ENCODE measurements around the gene ZNF692.

The ZNF692 gene

GRCh38 chr1:248857749-248858095 lies 1.2 kb downstream of the ZNF692 start:
- 16 to 22% methylated on average over 4 of the region's 4 CpGs for WGBS, 2 experiments
- Histone ChIP-seq H3K9me3 (ENCODE audit: control insufficient read depth, low read length) (no peaks in the 10 kb centered on the region), H3K4me3 (ENCODE audit: insufficient read depth, low read depth, low read length) (peak overlapping the region; percentile 48), H3K36me3 (ENCODE audit: control insufficient read depth, insufficient read depth, low read length) (no peaks in the 10 kb centered on the region), H3K27ac (ENCODE audit: insufficient read depth, low read depth, low read length, poor library complexity, severe bottlenecking) (no peak overlapping the region), H3K4me1 (ENCODE audit: control insufficient read depth, insufficient read depth, low read length) (peaks cover 8% of the 10 kb centered on the region), H3K27me3 (ENCODE audit: control insufficient read depth, insufficient read depth, low read length, poor library complexity, severe bottlenecking) (peaks cover 30% of the 10 kb centered on the region)

GRCh38 chr1:248857201-248857600 lies 1.7 kb downstream of the ZNF692 start:
- Histone ChIP-seq H3K36me3 (ENCODE audit: control insufficient read depth, insufficient read depth, low read length) (no peaks in the 10 kb centered on the region), H3K27ac (ENCODE audit: insufficient read depth, low read depth, low read length, poor library complexity, severe bottlenecking) (no peak overlapping the region), H3K27me3 (ENCODE audit: control insufficient read depth, insufficient read depth, low read length, poor library complexity, severe bottlenecking) (peaks cover 25% of the 10 kb centered on the region), H3K4me1 (ENCODE audit: control insufficient read depth, insufficient read depth, low read length) (peaks cover 8% of the 10 kb centered on the region), H3K4me3 (ENCODE audit: insufficient read depth, low read depth, low read length) (peak overlapping the region; percentile 48), H3K9me3 (ENCODE audit: control insufficient read depth, low read length) (no peaks in the 10 kb centered on the region)
- 90 to 93% methylated on average over 7 of the region's 7 CpGs for WGBS, 2 experiments

GRCh38 chr1:248856176-248856575 lies 2.7 kb downstream of the ZNF692 start:
- no peaks in the 10 kb centered on the region for H3K36me3 ChIP-seq (ENCODE audit: control insufficient read depth, insufficient read depth, low read length)
- H3K4me3 ChIP-seq (ENCODE audit: insufficient read depth, low read depth, low read length), result no peak overlapping the region
- H3K27ac ChIP-seq (ENCODE audit: insufficient read depth, low read depth, low read length, poor library complexity, severe bottlenecking), result no peak overlapping the region
- peaks cover 8% of the 10 kb centered on the region for H3K4me1 ChIP-seq (ENCODE audit: control insufficient read depth, insufficient read depth, low read length)
- peaks cover 15% of the 10 kb centered on the region for H3K27me3 ChIP-seq (ENCODE audit: control insufficient read depth, insufficient read depth, low read length, poor library complexity, severe bottlenecking)
- WGBS, 2 experiments, result 93 to 96% methylated on average over 1 of the region's 1 CpG
- no peaks in the 10 kb centered on the region for H3K9me3 ChIP-seq (ENCODE audit: control insufficient read depth, low read length)

GRCh38 chr1:248855580-248855979 lies 3.3 kb downstream of the ZNF692 start:
- H3K27me3 ChIP-seq (ENCODE audit: control insufficient read depth, insufficient read depth, low read length, poor library complexity, severe bottlenecking), result peaks cover 9% of the 10 kb centered on the region
- no peak overlapping the region for H3K4me3 ChIP-seq (ENCODE audit: insufficient read depth, low read depth, low read length)
- peaks cover 8% of the 10 kb centered on the region for H3K4me1 ChIP-seq (ENCODE audit: control insufficient read depth, insufficient read depth, low read length)
- H3K36me3 ChIP-seq (ENCODE audit: control insufficient read depth, insufficient read depth, low read length), result no peaks in the 10 kb centered on the region
- no peaks in the 10 kb centered on the region for H3K9me3 ChIP-seq (ENCODE audit: control insufficient read depth, low read length)
- WGBS, 2 experiments, result 92 to 95% methylated on average over 6 of the region's 6 CpGs
- no peak overlapping the region for H3K27ac ChIP-seq (ENCODE audit: insufficient read depth, low read depth, low read length, poor library complexity, severe bottlenecking)

- Histone ChIP-seq H3K9me3 (ENCODE audit: control insufficient read depth, low read length) (no peaks in the 10 kb centered on the region), H3K4me3 (ENCODE audit: insufficient read depth, low read depth, low read length) (no peak overlapping the region), H3K4me1 (ENCODE audit: control insufficient read depth, insufficient read depth, low read length) (peaks cover 8% of the 10 kb centered on the region), H3K27ac (ENCODE audit: insufficient read depth, low read depth, low read length, poor library complexity, severe bottlenecking) (no peak overlapping the region), H3K36me3 (ENCODE audit: control insufficient read depth, insufficient read depth, low read length) (peaks cover 5% of the 10 kb centered on the region), H3K27me3 (ENCODE audit: control insufficient read depth, insufficient read depth, low read length, poor library complexity, severe bottlenecking) (no peaks in the 10 kb centered on the region)
- WGBS, 2 experiments, result 94% methylated on average over 8 of the region's 8 CpGs
Observed at GRCh38 chr1:248853663-248854375, 5.1 kb downstream of the ZNF692 start.

- H3K4me1 ChIP-seq (ENCODE audit: control insufficient read depth, insufficient read depth, low read length), result peaks cover 7% of the 10 kb centered on the region
- H3K27me3 ChIP-seq (ENCODE audit: control insufficient read depth, insufficient read depth, low read length, poor library complexity, severe bottlenecking), result no peaks in the 10 kb centered on the region
- H3K9me3 ChIP-seq (ENCODE audit: control insufficient read depth, low read length), result no peaks in the 10 kb centered on the region
- H3K27ac ChIP-seq (ENCODE audit: insufficient read depth, low read depth, low read length, poor library complexity, severe bottlenecking), result no peak overlapping the region
- H3K4me3 ChIP-seq (ENCODE audit: insufficient read depth, low read depth, low read length), result no peak overlapping the region
- peaks cover 16% of the 10 kb centered on the region for H3K36me3 ChIP-seq (ENCODE audit: control insufficient read depth, insufficient read depth, low read length)
- 92 to 97% methylated on average over 7 of the region's 7 CpGs for WGBS, 2 experiments
Observed at GRCh38 chr1:248852481-248853405, 6.1 kb downstream of the ZNF692 start.

GRCh38 chr1:248851390-248851789 lies 7.5 kb downstream of the ZNF692 start:
- Histone ChIP-seq H3K36me3 (ENCODE audit: control insufficient read depth, insufficient read depth, low read length) (peaks cover 18% of the 10 kb centered on the region), H3K9me3 (ENCODE audit: control insufficient read depth, low read length) (no peaks in the 10 kb centered on the region), H3K4me1 (ENCODE audit: control insufficient read depth, insufficient read depth, low read length) (no peaks in the 10 kb centered on the region), H3K27me3 (ENCODE audit: control insufficient read depth, insufficient read depth, low read length, poor library complexity, severe bottlenecking) (no peaks in the 10 kb centered on the region), H3K27ac (ENCODE audit: insufficient read depth, low read depth, low read length, poor library complexity, severe bottlenecking) (no peak overlapping the region), H3K4me3 (ENCODE audit: insufficient read depth, low read depth, low read length) (no peak overlapping the region)
- WGBS, 2 experiments, result 92 to 97% methylated on average over 2 of the region's 2 CpGs

GRCh38 chr1:248850536-248851251 lies 8.2 kb downstream of the ZNF692 start:
- Histone ChIP-seq H3K36me3 (ENCODE audit: control insufficient read depth, insufficient read depth, low read length) (peaks cover 25% of the 10 kb centered on the region), H3K27me3 (ENCODE audit: control insufficient read depth, insufficient read depth, low read length, poor library complexity, severe bottlenecking) (no peaks in the 10 kb centered on the region), H3K4me1 (ENCODE audit: control insufficient read depth, insufficient read depth, low read length) (no peaks in the 10 kb centered on the region), H3K27ac (ENCODE audit: insufficient read depth, low read depth, low read length, poor library complexity, severe bottlenecking) (no peak overlapping the region), H3K9me3 (ENCODE audit: control insufficient read depth, low read length) (no peaks in the 10 kb centered on the region), H3K4me3 (ENCODE audit: insufficient read depth, low read depth, low read length) (no peak overlapping the region)
- WGBS, 2 experiments, result 96 to 97% methylated on average over 10 of the region's 10 CpGs

- Histone ChIP-seq H3K27me3 (ENCODE audit: control insufficient read depth, insufficient read depth, low read length, poor library complexity, severe bottlenecking) (no peaks in the 10 kb centered on the region), H3K9me3 (ENCODE audit: control insufficient read depth, low read length) (no peaks in the 10 kb centered on the region), H3K27ac (ENCODE audit: insufficient read depth, low read depth, low read length, poor library complexity, severe bottlenecking) (no peak overlapping the region), H3K36me3 (ENCODE audit: control insufficient read depth, insufficient read depth, low read length) (peaks cover 27% of the 10 kb centered on the region), H3K4me3 (ENCODE audit: insufficient read depth, low read depth, low read length) (no peak overlapping the region), H3K4me1 (ENCODE audit: control insufficient read depth, insufficient read depth, low read length) (no peaks in the 10 kb centered on the region)
- 96 to 97% methylated on average over 9 of the region's 9 CpGs for WGBS, 2 experiments
Observed at GRCh38 chr1:248850124-248850523, 8.8 kb downstream of the ZNF692 start.

GRCh38 chr1:248849637-248850036 lies 9.2 kb downstream of the ZNF692 start:
- H3K9me3 ChIP-seq (ENCODE audit: control insufficient read depth, low read length), result no peaks in the 10 kb centered on the region
- no peaks in the 10 kb centered on the region for H3K4me1 ChIP-seq (ENCODE audit: control insufficient read depth, insufficient read depth, low read length)
- no peak overlapping the region for H3K27ac ChIP-seq (ENCODE audit: insufficient read depth, low read depth, low read length, poor library complexity, severe bottlenecking)
- no peak overlapping the region for H3K4me3 ChIP-seq (ENCODE audit: insufficient read depth, low read depth, low read length)
- WGBS, 2 experiments, result 95 to 96% methylated on average over 3 of the region's 3 CpGs
- no peaks in the 10 kb centered on the region for H3K27me3 ChIP-seq (ENCODE audit: control insufficient read depth, insufficient read depth, low read length, poor library complexity, severe bottlenecking)
- H3K36me3 ChIP-seq (ENCODE audit: control insufficient read depth, insufficient read depth, low read length), result peaks cover 32% of the 10 kb centered on the region

All from ectodermal cell (in vitro differentiated cells).